ENCODE measurements around the gene PRCC. TPM values are rescaled to one million over a fixed set of nuclear protein-coding genes. Genes with fewer than 3 reads are reported as not detected.

Gene PRCC
- total RNA-seq, 4 donors from 2014 or later = 21.2 to 43.6 (median 38.7) TPM

GRCh38 chr1:156740741-156741480, 26.4 kb upstream of the PRCC start, which contains the start of gene MRPL24:
TSS of gene MRPL24 (minus strand) at chr1:156741088. CDS start at chr1:156738704, 2,384 bp downstream.
- TF ChIP-seq POLR2AphosphoS5 (IDR thresholded peaks at IDR 0.05) (peak; percentile 80 to 98), POLR2A (IDR thresholded peaks at IDR 0.05; ENCODE audit: low read depth) (no peak)
- under 1% methylated on average over 33 of the region's 38 CpGs for WGBS
- intact Hi-C loops (cut with DNase I) = loop anchor here (1.0 kb wide), 1 partner anchor 12 kb away; no protein-coding TSS in a partner anchor

GRCh38 chr1:156741481-156741983, 25.8 kb upstream of the PRCC start:
- 55% methylated on average over 7 of the region's 8 CpGs for WGBS
- intact Hi-C loops (cut with DNase I) = no loop called here
- no peak for DNase-seq (ENCODE audit: extremely low spot score)

More at GRCh38 chr1:156740741-156741480, 26.4 kb upstream of the PRCC start, which contains the start of gene MRPL24:
- Histone ChIP-seq H3K9me3 (no peaks in the 10 kb centered on the region), H3K27me3 (no peaks in the 10 kb centered on the region), H3K4me3 (peak within 1 kb of the TSS; percentile 60 to 72 (median 66)), H3K4me1 (peaks cover 23 to 44% (median 37%) of the 10 kb centered on the region in 4 donors), H3K27ac (replicated peaks in 1 of 4) (peak within 1 kb of the TSS; percentile 80 to 88 (median 85)), H3K36me3 (peaks cover 14 to 62% (median 55%) of the 10 kb centered on the region in 4 donors)
- peak; percentile 99 for DNase-seq (ENCODE audit: extremely low spot score)

GRCh38 chr1:156742017-156742416, 25.3 kb upstream of the PRCC start:
- peaks cover 14 to 51% (median 44%) of the 10 kb centered on the region in 4 donors for H3K36me3 ChIP-seq
- no peaks in the 10 kb centered on the region for H3K9me3 ChIP-seq
- WGBS = 84% methylated on average over 3 of the region's 3 CpGs
- peak overlapping the region; percentile 80 to 88 (median 85) for H3K27ac ChIP-seq (replicated peaks in 1 of 4)
- TF ChIP-seq POLR2AphosphoS5 (IDR thresholded peaks at IDR 0.05) (no peak), CTCF (IDR thresholded peaks at IDR 0.05) (no peak), EP300 (IDR thresholded peaks at IDR 0.05) (no peak), POLR2A (IDR thresholded peaks at IDR 0.05; ENCODE audit: low read depth) (no peak)
- H3K4me1 ChIP-seq = peaks cover 31 to 54% (median 47%) of the 10 kb centered on the region in 4 donors
- no peak overlapping the region for H3K4me3 ChIP-seq
- H3K27me3 ChIP-seq = no peaks in the 10 kb centered on the region
- intact Hi-C loops (cut with DNase I) = no loop called here
- no peak for DNase-seq (ENCODE audit: extremely low spot score)

More at GRCh38 chr1:156741481-156741983, 25.8 kb upstream of the PRCC start:
- Histone ChIP-seq H3K9me3 (no peaks in the 10 kb centered on the region), H3K4me3 (peak overlapping the region; percentile 60 to 72 (median 66)), H3K36me3 (peaks cover 14 to 56% (median 49%) of the 10 kb centered on the region in 4 donors), H3K4me1 (peaks cover 29 to 51% (median 43%) of the 10 kb centered on the region in 4 donors), H3K27me3 (no peaks in the 10 kb centered on the region), H3K27ac (replicated peaks in 1 of 4) (peak overlapping the region; percentile 80 to 88 (median 85))
- TF ChIP-seq POLR2A (IDR thresholded peaks at IDR 0.05; ENCODE audit: low read depth) = peak; percentile 3
- TF ChIP-seq EP300 (IDR thresholded peaks at IDR 0.05) = no peak

- 86% methylated on average over 4 of the region's 4 CpGs for WGBS
- Histone ChIP-seq H3K27ac (replicated peaks in 1 of 4) (peak overlapping the region in 1 of 4 donors; percentile 4), H3K36me3 (peaks cover 14 to 43% (median 36%) of the 10 kb centered on the region in 4 donors), H3K27me3 (no peaks in the 10 kb centered on the region), H3K9me3 (no peaks in the 10 kb centered on the region), H3K4me1 (peaks cover 36 to 61% (median 53%) of the 10 kb centered on the region in 4 donors), H3K4me3 (no peak overlapping the region)
- no peak for DNase-seq (ENCODE audit: extremely low spot score)
- intact Hi-C loops (cut with DNase I) = no loop called here
- TF ChIP-seq CTCF (IDR thresholded peaks at IDR 0.05) (no peak), EP300 (IDR thresholded peaks at IDR 0.05) (no peak), POLR2A (IDR thresholded peaks at IDR 0.05; ENCODE audit: low read depth) (no peak), POLR2AphosphoS5 (IDR thresholded peaks at IDR 0.05) (no peak)
These were observed 24.5 kb upstream of the PRCC start for GRCh38 chr1:156742801-156743200.

- Histone ChIP-seq H3K4me1 (peaks cover 44 to 69% (median 62%) of the 10 kb centered on the region in 4 donors), H3K4me3 (no peak overlapping the region), H3K27me3 (no peaks in the 10 kb centered on the region), H3K27ac (replicated peaks in 1 of 4) (peak overlapping the region in 3 of 4 donors; percentile 28 to 99 (median 96)), H3K9me3 (no peaks in the 10 kb centered on the region), H3K36me3 (peaks cover 14 to 36% (median 31%) of the 10 kb centered on the region in 4 donors)
- 83% methylated on average over 14 of the region's 14 CpGs for WGBS
- TF ChIP-seq CTCF (IDR thresholded peaks at IDR 0.05) = no peak
- TF ChIP-seq POLR2AphosphoS5 (IDR thresholded peaks at IDR 0.05) = no peak
- TF ChIP-seq EP300 (IDR thresholded peaks at IDR 0.05) = no peak
- TF ChIP-seq POLR2A (IDR thresholded peaks at IDR 0.05; ENCODE audit: low read depth) = no peak
- no peak for DNase-seq (ENCODE audit: extremely low spot score)
- intact Hi-C loops (cut with DNase I) = no loop called here
These were observed 23.7 kb upstream of the PRCC start for GRCh38 chr1:156743367-156744302.

Data from esophagus muscularis mucosa (tissue), 4 donors.